ENCODE measurements around the gene JAKMIP1. TPM values are rescaled to one million over a fixed set of nuclear protein-coding genes. Genes with fewer than 3 reads are reported as not detected.

JAKMIP1 gene
- total RNA-seq, 1 donor from 2014 or later = 31.0 TPM

- intact Hi-C loops (cut with micrococcal nuclease) = no loop called here
Measured at GRCh38 chr4:5976921-5977320, 223.4 kb downstream of the JAKMIP1 start.

- intact Hi-C loops (cut with micrococcal nuclease) = no loop called here
Measured at GRCh38 chr4:5976431-5976830, 223.9 kb downstream of the JAKMIP1 start.

Other genes starting within 250 kb of the JAKMIP1 start
- gene C4orf50, start 182.1 kb downstream of the JAKMIP1 start, total RNA-seq = 1.9 and 2.3 TPM in 2 replicates
- 5.8 and 6.5 TPM in 2 replicates for gene WFS1, start 69.3 kb upstream of the JAKMIP1 start, total RNA-seq

All from T-helper 1 cell treated with Interleukin-12 subunit alpha and Interleukin-12 subunit beta and Interleukin-4 antibody, amounts not matched to agents 30 ng/mL and 1 ng/mL, for 36 hours (primary cell).